Measurements from ENCODE around the gene GPR161. TPM values are rescaled to one million over a fixed set of nuclear protein-coding genes. Genes with fewer than 3 reads are reported as not detected.
"Not testable (repeated sequence)": the region's sequence is repeated elsewhere in the genome, so short reads cannot be mapped to it uniquely, and the experiment has no call there.

GPR161 gene
- total RNA-seq, 1 donor from 2014 or later, result 14.5 TPM

DNA sequence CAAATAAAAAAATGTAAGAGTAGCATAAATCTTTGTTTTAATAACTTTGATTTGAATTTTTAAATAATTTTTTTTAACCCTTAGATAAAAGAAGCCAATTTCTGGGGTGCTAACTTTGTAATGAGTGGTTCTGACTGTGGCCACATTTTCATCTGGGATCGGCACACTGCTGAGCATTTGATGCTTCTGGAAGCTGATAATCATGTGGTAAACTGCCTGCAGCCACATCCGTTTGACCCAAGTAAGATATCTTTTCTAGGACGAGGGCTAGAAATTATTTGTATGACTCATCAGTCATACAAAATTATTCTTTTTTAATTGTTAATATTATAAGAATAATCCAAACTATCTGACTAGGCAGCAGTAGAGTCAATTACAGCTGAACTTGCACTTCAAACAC, 71.2 kb downstream of the GPR161 start:
- H3K36me3 ChIP-seq, result peaks cover 65% of the 10 kb centered on the region

DNA sequence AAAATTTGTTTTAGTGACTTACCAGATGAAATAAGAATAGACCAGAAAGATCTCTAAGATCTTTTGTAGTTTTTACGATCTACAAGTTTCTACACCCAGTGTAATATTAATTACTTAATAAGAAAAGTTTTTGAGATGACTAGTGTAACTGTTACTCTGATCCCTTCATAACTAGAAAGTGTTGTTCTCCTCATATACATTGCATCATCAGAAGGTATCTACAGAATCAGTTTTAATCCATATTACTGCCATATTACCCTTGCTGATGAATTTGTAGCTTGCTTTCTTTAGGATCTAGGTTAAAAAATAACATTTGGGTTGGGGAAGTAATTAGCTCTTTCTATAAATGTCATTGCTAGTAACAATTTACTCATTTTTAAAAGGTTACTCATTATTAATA, 72.5 kb downstream of the GPR161 start:
- no peaks in the 10 kb centered on the region for H3K4me1 ChIP-seq
- peaks cover 53% of the 10 kb centered on the region for H3K36me3 ChIP-seq
- H3K27ac ChIP-seq, result no peak overlapping the region
- no peak overlapping the region for H3K4me3 ChIP-seq
- H3K9me3 ChIP-seq, result no peaks in the 10 kb centered on the region
- DNase-seq (no peak), ATAC-seq (no peak)
- TF ChIP-seq, protein P1, sequence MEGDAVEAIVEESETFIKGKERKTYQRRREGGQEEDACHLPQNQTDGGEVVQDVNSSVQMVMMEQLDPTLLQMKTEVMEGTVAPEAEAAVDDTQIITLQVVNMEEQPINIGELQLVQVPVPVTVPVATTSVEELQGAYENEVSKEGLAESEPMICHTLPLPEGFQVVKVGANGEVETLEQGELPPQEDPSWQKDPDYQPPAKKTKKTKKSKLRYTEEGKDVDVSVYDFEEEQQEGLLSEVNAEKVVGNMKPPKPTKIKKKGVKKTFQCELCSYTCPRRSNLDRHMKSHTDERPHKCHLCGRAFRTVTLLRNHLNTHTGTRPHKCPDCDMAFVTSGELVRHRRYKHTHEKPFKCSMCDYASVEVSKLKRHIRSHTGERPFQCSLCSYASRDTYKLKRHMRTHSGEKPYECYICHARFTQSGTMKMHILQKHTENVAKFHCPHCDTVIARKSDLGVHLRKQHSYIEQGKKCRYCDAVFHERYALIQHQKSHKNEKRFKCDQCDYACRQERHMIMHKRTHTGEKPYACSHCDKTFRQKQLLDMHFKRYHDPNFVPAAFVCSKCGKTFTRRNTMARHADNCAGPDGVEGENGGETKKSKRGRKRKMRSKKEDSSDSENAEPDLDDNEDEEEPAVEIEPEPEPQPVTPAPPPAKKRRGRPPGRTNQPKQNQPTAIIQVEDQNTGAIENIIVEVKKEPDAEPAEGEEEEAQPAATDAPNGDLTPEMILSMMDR (IDR thresholded peaks at IDR 0.05), result no peak
- H3K27me3 ChIP-seq, result no peaks in the 10 kb centered on the region
- intact Hi-C loops (cut with DNase I), result no loop called here

More for the DNA sequence above, 71.2 kb downstream of the GPR161 start:
- ATAC-seq, result no peak
- no peak overlapping the region for H3K4me3 ChIP-seq
- H3K4me1 ChIP-seq, result no peaks in the 10 kb centered on the region
- H3K9me3 ChIP-seq, result no peaks in the 10 kb centered on the region
- TF ChIP-seq, protein P1 (IDR thresholded peaks at IDR 0.05), result no peak
- no peaks in the 10 kb centered on the region for H3K27me3 ChIP-seq
- intact Hi-C loops (cut with DNase I), result no loop called here
- no peak for DNase-seq
- no peak overlapping the region for H3K27ac ChIP-seq

DNA sequence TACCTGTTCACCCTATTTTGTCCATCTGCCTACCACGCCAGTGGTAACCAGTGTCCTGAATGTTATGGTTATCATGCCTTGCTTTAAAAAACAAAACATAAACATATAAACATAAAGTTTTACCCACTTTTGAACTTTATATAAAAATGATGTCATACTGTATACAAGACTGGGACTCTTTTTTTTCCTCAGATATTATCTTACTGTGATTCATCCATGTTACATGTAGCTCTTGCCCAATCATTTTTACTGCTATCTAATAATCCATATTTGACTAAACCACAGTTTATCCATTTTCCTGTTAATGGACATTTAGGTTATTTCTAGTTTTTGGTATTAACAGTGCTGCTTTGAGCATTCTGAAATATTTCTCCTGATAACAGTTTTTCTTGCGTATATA, 78.8 kb downstream of the GPR161 start:
- no peak for ATAC-seq
- Histone ChIP-seq H3K4me1 (no peaks in the 10 kb centered on the region), H3K27ac (no peak overlapping the region), H3K4me3 (no peak overlapping the region), H3K9me3 (no peaks in the 10 kb centered on the region), H3K27me3 (no peaks in the 10 kb centered on the region), H3K36me3 (peaks cover 4% of the 10 kb centered on the region)
- no peak for DNase-seq
- intact Hi-C loops (cut with DNase I), result no loop called here
- TF ChIP-seq, protein P1 (IDR thresholded peaks at IDR 0.05), result no peak

DNA sequence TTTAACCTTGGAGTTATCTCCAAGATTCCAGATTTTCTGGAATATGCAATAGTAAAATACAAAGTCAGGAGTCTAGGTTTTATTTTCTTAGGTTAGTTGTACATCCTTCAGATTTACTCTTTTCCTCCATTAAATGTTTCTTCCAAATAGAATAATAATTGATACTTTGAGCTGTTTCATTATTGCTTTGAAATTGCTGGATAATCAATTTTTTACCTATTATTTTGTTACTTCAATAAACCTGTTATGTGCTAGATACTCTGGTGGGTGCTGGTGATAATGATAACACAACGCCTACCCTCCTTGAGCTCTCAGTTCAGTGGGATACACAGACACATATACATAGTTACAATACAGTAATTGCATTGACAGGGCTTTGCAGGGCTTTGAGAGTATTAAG, 79.4 kb downstream of the GPR161 start:
- intact Hi-C loops (cut with DNase I), result no loop called here
- Histone ChIP-seq H3K4me3 (no peak overlapping the region), H3K9me3 (no peaks in the 10 kb centered on the region), H3K27ac (no peak overlapping the region), H3K27me3 (no peaks in the 10 kb centered on the region), H3K4me1 (no peaks in the 10 kb centered on the region), H3K36me3 (peaks cover 4% of the 10 kb centered on the region)
- DNase-seq (no peak), ATAC-seq (no peak)
- TF ChIP-seq, protein P1 (IDR thresholded peaks at IDR 0.05), result no peak

DNA sequence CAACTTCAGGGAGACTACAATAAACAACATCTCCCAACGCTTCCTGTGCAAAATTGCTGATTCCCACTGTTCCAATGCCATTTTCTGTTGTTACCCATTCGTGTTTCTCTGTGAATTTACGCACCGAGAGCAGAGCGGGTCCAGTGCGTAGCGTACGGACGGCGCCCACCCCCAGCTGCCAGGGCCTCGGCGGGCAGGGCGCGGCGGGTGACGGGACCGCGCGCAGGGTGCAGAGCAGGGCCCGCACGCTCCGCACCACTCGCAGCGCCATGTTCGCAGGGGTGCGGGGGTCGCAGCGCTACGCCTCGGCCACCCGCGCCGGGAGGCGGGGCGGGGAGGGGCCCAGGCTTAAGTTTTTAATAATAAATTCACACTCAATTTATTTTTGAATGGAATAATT, 80.6 kb downstream of the GPR161 start:
- H3K36me3 ChIP-seq; H3K27ac ChIP-seq; H3K4me3 ChIP-seq; intact Hi-C loops (cut with DNase I); DNase-seq; H3K27me3 ChIP-seq; H3K4me1 ChIP-seq; H3K9me3 ChIP-seq: not testable (repeated sequence)
- ATAC-seq, result peak; percentile 75

DNA sequence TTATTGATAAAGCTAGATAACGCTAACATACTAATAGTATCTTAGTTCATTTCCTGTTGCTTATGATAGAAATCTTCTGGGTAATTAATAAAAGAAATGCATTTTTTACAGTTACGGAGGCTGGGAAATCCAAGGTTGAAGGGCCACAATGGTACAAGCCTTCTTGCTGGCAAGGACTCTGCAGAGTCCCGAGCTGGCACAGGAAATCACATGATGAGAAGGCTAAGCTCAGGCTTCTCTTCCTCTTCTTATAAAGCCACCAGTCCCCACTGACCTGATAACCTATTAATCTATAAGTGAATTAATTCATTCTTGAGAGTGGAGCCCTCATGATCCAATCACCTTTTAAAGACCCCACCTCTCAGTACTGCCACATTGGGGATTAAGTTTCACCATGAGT, 82.6 kb downstream of the GPR161 start:
- H3K4me3 ChIP-seq, result no peak overlapping the region
- ATAC-seq (peak; percentile 75), DNase-seq (no peak)
- TF ChIP-seq, protein P1 (IDR thresholded peaks at IDR 0.05), result no peak
- H3K27me3 ChIP-seq, result no peaks in the 10 kb centered on the region
- peaks cover 4% of the 10 kb centered on the region for H3K36me3 ChIP-seq
- no peaks in the 10 kb centered on the region for H3K4me1 ChIP-seq
- no peak overlapping the region for H3K27ac ChIP-seq
- intact Hi-C loops (cut with DNase I), result no loop called here
- H3K9me3 ChIP-seq, result no peaks in the 10 kb centered on the region

Data from upper lobe of right lung (tissue), 1 donor.